GM23338 (cell line): ENCODE results near the gene CD4. TPM values are rescaled to one million over a fixed set of nuclear protein-coding genes. Genes with fewer than 3 reads are reported as not detected.

Source experiments
- ATAC-seq: fragments of 200-7000 bp; cut with Tn5 transposase; 3 replicates; pipeline ENCODE4 v1.9.1; 2020
- DNase-seq: peaks from one replicate; pipeline ENCODE4 v3.0.0-alpha.2; 2015; ENCODE audit warnings: low spot score
- H2AFZ ChIP-seq: fragments of 200-600 bp; sonication (generic); 2 replicates; pipeline ENCODE4 v1.8.0; 2016; ENCODE audit warnings: antibody characterized with exemption, mild to moderate bottlenecking, moderate library complexity
- H3F3A ChIP-seq: fragments of 200-600 bp; sonication (generic); replicated peaks from 2 replicates; pipeline ENCODE4 v1.8.0; 2017; ENCODE audit warnings: antibody characterized with exemption, mixed run types, low read depth
- H3K27ac ChIP-seq: fragments of 200-600 bp; sonication (generic); 2 replicates; pipeline ENCODE4 v1.6.1; 2016; ENCODE audit warnings: low read depth
- H3K27me3 ChIP-seq: fragments of 200-600 bp; sonication (generic); 2 replicates; pipeline ENCODE4 v1.8.0; 2016; ENCODE audit warnings: mild to moderate bottlenecking, mixed run types, moderate library complexity; ENCODE audit not compliant: insufficient read depth
- H3K36me3 ChIP-seq: fragments of 200-600 bp; sonication (generic); 2 replicates; pipeline ENCODE4 v1.8.0; 2016; ENCODE audit warnings: mild to moderate bottlenecking; ENCODE audit not compliant: insufficient read depth
- H3K4me1 ChIP-seq: fragments of 200-600 bp; sonication (generic); 2 replicates; pipeline ENCODE4 v1.8.0; 2016; ENCODE audit warnings: mild to moderate bottlenecking, moderate library complexity; ENCODE audit not compliant: insufficient read depth
- H3K4me2 ChIP-seq: fragments of 200-600 bp; sonication (generic); 2 replicates; pipeline ENCODE4 v1.7.1; 2017; ENCODE audit warnings: mixed run types
- H3K4me3 ChIP-seq: fragments of 200-600 bp; sonication (generic); 2 replicates; pipeline ENCODE4 v1.6.1; 2016; ENCODE audit warnings: mixed run types
- H3K79me2 ChIP-seq: fragments of 200-600 bp; sonication (generic); replicated peaks from 2 replicates; pipeline ENCODE4 v1.8.0; 2017; ENCODE audit warnings: mild to moderate bottlenecking; ENCODE audit not compliant: insufficient read depth
- H3K9me2 ChIP-seq: fragments of 200-600 bp; sonication (generic); 2 replicates; pipeline ENCODE4 v1.8.0; 2017; ENCODE audit not compliant: insufficient read depth
- H4K20me1 ChIP-seq: fragments of 200-600 bp; sonication (generic); replicated peaks from 2 replicates; pipeline ENCODE4 v1.8.0; 2017; ENCODE audit warnings: mild to moderate bottlenecking; ENCODE audit not compliant: insufficient read depth
- H3K27ac Mint-ChIP-seq: 2 replicates; pipeline ENCODE4 v1.8.0; 2020; ENCODE audit warnings: inconsistent platforms, mild to moderate bottlenecking, moderate library complexity, mixed read lengths
- H3K27me3 Mint-ChIP-seq: 3 replicates; pipeline ENCODE4 v1.8.0; 2022; ENCODE audit warnings: low read depth, mild to moderate bottlenecking, moderate library complexity, mixed read lengths, inconsistent platforms; ENCODE audit not compliant: insufficient read depth, poor library complexity
- H3K36me3 Mint-ChIP-seq: 3 replicates; pipeline ENCODE4 v1.8.0; 2021; ENCODE audit warnings: low read depth, mild to moderate bottlenecking, inconsistent platforms, moderate library complexity, mixed read lengths
- H3K4me1 Mint-ChIP-seq: 3 replicates; pipeline ENCODE4 v1.8.0; 2020; ENCODE audit warnings: mild to moderate bottlenecking, inconsistent platforms, mixed read lengths
- H3K4me3 Mint-ChIP-seq: 3 replicates; pipeline ENCODE4 v1.8.0; 2021; ENCODE audit warnings: moderate library complexity, mild to moderate bottlenecking, inconsistent platforms, mixed read lengths
- H3K9me3 Mint-ChIP-seq: 3 replicates; pipeline ENCODE4 v1.8.0; 2020; ENCODE audit warnings: moderate library complexity, mild to moderate bottlenecking, inconsistent platforms, mixed read lengths
- CREB1 ChIP-seq: fragments of 250-450 bp; sonication (Bioruptor Pico); IDR thresholded peaks from 2 replicates; pipeline ENCODE4 v1.5.0; 2020; ENCODE audit warnings: low read depth, mild to moderate bottlenecking, moderate library complexity
- ETS1 ChIP-seq: IDR thresholded peaks from 2 replicates; pipeline ENCODE4 v1.6.1; 2016; ENCODE audit warnings: antibody characterized with exemption
- EZH2 ChIP-seq: fragments of 200-600 bp; sonication (generic); IDR thresholded peaks from one replicate; pipeline ENCODE4 v1.8.0; 2017; ENCODE audit warnings: antibody characterized with exemption, mild to moderate bottlenecking, low read depth; ENCODE audit not compliant: unreplicated experiment
- EZH2phosphoT487 ChIP-seq: fragments of 200-600 bp; sonication (generic); IDR thresholded peaks from one replicate; pipeline ENCODE4 v1.8.1; 2018; ENCODE audit warnings: antibody characterized with exemption; ENCODE audit not compliant: unreplicated experiment
- JUNB ChIP-seq: IDR thresholded peaks from one replicate; pipeline ENCODE4 v1.6.1; 2016; ENCODE audit warnings: antibody characterized with exemption; ENCODE audit not compliant: unreplicated experiment
- NANOG ChIP-seq: IDR thresholded peaks from 2 replicates; pipeline ENCODE4 v1.6.1; 2016; ENCODE audit warnings: antibody characterized with exemption, borderline replicate concordance
- POLR2AphosphoS5 ChIP-seq: IDR thresholded peaks from 2 replicates; pipeline ENCODE4 v1.6.1; 2016; ENCODE audit warnings: antibody characterized with exemption, low read depth
- STAT1 ChIP-seq: IDR thresholded peaks from one replicate; pipeline ENCODE4 v1.6.1; 2016; ENCODE audit warnings: antibody characterized with exemption; ENCODE audit not compliant: unreplicated experiment
- ZNF114 ChIP-seq: fragments of 250-450 bp; sonication (Bioruptor Pico); IDR thresholded peaks from 2 replicates; pipeline ENCODE4 v1.5.0; 2020; ENCODE audit warnings: mild to moderate bottlenecking, moderate library complexity
- ZNF331 ChIP-seq: fragments of 250-450 bp; sonication (Bioruptor Pico); IDR thresholded peaks from 2 replicates; pipeline ENCODE4 v1.5.0; 2020; ENCODE audit warnings: low read depth, mild to moderate bottlenecking, moderate library complexity
- polyA plus RNA-seq: library from polyadenylated mRNA; unstranded; fragments of >200 nt; fragmentation: Nextera tagmentation; extraction: Ambion mirVana; gene quantifications from 2 replicates; pipeline ENCODE4 v1.2.1, GENCODE V29; 2016
- total RNA-seq: library from RNA; depleted of rRNA; stranded (reverse); fragments of >200 nt; shearing (Covaris generic); gene quantifications from 2 replicates; pipeline ENCODE4 v1.2.3, GENCODE V29; 2014
- TF ChIP-seq, protein P1 (sequence below): IDR thresholded peaks from one replicate; pipeline ENCODE4 v1.6.1; 2018; ENCODE audit warnings: antibody characterized with exemption; ENCODE audit not compliant: unreplicated experiment
- TF ChIP-seq, protein P2 (sequence below): fragments of 250-450 bp; sonication (Bioruptor Pico); IDR thresholded peaks from 2 replicates; pipeline ENCODE4 v1.5.0; 2020; ENCODE audit warnings: mild to moderate bottlenecking, moderate library complexity
- TF ChIP-seq, protein P3 (sequence below), 2 experiments: fragments of 200-600 bp in 1 of 2; sonication (generic) in 1 of 2; conservative IDR thresholded peaks; 2 replicates each; pipeline versions ENCODE4 v1.5.1 to v1.6.1; 2016 to 2017; ENCODE audit warnings: antibody characterized with exemption in 2 of 2, low read depth in 2 of 2, mild to moderate bottlenecking in 2 of 2, moderate library complexity in 1 of 2

The CD4 gene
- total and polyA plus RNA-seq, 2 experiments from 2014 or later, result 1.5 to 2.0 TPM

- TF ChIP-seq ZNF114 (CRISPR knock-in tag), result no peak
- TF ChIP-seq, protein P1, sequence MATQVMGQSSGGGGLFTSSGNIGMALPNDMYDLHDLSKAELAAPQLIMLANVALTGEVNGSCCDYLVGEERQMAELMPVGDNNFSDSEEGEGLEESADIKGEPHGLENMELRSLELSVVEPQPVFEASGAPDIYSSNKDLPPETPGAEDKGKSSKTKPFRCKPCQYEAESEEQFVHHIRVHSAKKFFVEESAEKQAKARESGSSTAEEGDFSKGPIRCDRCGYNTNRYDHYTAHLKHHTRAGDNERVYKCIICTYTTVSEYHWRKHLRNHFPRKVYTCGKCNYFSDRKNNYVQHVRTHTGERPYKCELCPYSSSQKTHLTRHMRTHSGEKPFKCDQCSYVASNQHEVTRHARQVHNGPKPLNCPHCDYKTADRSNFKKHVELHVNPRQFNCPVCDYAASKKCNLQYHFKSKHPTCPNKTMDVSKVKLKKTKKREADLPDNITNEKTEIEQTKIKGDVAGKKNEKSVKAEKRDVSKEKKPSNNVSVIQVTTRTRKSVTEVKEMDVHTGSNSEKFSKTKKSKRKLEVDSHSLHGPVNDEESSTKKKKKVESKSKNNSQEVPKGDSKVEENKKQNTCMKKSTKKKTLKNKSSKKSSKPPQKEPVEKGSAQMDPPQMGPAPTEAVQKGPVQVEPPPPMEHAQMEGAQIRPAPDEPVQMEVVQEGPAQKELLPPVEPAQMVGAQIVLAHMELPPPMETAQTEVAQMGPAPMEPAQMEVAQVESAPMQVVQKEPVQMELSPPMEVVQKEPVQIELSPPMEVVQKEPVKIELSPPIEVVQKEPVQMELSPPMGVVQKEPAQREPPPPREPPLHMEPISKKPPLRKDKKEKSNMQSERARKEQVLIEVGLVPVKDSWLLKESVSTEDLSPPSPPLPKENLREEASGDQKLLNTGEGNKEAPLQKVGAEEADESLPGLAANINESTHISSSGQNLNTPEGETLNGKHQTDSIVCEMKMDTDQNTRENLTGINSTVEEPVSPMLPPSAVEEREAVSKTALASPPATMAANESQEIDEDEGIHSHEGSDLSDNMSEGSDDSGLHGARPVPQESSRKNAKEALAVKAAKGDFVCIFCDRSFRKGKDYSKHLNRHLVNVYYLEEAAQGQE, result no peak
- TF ChIP-seq, protein P2, sequence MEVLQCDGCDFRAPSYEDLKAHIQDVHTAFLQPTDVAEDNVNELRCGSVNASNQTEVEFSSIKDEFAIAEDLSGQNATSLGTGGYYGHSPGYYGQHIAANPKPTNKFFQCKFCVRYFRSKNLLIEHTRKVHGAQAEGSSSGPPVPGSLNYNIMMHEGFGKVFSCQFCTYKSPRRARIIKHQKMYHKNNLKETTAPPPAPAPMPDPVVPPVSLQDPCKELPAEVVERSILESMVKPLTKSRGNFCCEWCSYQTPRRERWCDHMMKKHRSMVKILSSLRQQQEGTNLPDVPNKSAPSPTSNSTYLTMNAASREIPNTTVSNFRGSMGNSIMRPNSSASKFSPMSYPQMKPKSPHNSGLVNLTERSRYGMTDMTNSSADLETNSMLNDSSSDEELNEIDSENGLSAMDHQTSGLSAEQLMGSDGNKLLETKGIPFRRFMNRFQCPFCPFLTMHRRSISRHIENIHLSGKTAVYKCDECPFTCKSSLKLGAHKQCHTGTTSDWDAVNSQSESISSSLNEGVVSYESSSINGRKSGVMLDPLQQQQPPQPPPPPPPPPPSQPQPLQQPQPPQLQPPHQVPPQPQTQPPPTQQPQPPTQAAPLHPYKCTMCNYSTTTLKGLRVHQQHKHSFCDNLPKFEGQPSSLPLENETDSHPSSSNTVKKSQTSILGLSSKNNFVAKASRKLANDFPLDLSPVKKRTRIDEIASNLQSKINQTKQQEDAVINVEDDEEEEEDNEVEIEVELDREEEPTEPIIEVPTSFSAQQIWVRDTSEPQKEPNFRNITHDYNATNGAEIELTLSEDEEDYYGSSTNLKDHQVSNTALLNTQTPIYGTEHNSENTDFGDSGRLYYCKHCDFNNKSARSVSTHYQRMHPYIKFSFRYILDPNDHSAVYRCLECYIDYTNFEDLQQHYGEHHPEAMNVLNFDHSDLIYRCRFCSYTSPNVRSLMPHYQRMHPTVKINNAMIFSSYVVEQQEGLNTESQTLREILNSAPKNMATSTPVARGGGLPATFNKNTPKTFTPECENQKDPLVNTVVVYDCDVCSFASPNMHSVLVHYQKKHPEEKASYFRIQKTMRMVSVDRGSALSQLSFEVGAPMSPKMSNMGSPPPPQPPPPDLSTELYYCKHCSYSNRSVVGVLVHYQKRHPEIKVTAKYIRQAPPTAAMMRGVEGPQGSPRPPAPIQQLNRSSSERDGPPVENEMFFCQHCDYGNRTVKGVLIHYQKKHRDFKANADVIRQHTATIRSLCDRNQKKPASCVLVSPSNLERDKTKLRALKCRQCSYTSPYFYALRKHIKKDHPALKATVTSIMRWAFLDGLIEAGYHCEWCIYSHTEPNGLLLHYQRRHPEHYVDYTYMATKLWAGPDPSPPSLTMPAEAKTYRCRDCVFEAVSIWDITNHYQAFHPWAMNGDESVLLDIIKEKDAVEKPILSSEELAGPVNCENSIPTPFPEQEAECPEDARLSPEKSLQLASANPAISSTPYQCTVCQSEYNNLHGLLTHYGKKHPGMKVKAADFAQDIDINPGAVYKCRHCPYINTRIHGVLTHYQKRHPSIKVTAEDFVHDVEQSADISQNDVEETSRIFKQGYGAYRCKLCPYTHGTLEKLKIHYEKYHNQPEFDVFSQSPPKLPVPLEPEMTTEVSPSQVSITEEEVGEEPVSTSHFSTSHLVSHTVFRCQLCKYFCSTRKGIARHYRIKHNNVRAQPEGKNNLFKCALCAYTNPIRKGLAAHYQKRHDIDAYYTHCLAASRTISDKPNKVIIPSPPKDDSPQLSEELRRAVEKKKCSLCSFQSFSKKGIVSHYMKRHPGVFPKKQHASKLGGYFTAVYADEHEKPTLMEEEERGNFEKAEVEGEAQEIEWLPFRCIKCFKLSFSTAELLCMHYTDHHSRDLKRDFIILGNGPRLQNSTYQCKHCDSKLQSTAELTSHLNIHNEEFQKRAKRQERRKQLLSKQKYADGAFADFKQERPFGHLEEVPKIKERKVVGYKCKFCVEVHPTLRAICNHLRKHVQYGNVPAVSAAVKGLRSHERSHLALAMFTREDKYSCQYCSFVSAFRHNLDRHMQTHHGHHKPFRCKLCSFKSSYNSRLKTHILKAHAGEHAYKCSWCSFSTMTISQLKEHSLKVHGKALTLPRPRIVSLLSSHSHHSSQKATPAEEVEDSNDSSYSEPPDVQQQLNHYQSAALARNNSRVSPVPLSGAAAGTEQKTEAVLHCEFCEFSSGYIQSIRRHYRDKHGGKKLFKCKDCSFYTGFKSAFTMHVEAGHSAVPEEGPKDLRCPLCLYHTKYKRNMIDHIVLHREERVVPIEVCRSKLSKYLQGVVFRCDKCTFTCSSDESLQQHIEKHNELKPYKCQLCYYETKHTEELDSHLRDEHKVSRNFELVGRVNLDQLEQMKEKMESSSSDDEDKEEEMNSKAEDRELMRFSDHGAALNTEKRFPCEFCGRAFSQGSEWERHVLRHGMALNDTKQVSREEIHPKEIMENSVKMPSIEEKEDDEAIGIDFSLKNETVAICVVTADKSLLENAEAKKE (CRISPR knock-in tag), result no peak
- TF ChIP-seq CREB1, result no peak
- no peak for TF ChIP-seq ETS1
- no peak for TF ChIP-seq EZH2
- TF ChIP-seq NANOG, result no peak
- TF ChIP-seq JUNB, result no peak
- TF ChIP-seq STAT1, result no peak
- TF ChIP-seq EZH2phosphoT487, result no peak
- no peak for TF ChIP-seq POLR2AphosphoS5
- TF ChIP-seq, protein P3, sequence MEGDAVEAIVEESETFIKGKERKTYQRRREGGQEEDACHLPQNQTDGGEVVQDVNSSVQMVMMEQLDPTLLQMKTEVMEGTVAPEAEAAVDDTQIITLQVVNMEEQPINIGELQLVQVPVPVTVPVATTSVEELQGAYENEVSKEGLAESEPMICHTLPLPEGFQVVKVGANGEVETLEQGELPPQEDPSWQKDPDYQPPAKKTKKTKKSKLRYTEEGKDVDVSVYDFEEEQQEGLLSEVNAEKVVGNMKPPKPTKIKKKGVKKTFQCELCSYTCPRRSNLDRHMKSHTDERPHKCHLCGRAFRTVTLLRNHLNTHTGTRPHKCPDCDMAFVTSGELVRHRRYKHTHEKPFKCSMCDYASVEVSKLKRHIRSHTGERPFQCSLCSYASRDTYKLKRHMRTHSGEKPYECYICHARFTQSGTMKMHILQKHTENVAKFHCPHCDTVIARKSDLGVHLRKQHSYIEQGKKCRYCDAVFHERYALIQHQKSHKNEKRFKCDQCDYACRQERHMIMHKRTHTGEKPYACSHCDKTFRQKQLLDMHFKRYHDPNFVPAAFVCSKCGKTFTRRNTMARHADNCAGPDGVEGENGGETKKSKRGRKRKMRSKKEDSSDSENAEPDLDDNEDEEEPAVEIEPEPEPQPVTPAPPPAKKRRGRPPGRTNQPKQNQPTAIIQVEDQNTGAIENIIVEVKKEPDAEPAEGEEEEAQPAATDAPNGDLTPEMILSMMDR (conservative IDR thresholded peaks at IDR 0.05; ENCODE audit: low read depth in 2 of 2), result no peak
- no peak for TF ChIP-seq ZNF331 (CRISPR knock-in tag)
- DNase-seq, result no peak
- Histone ChIP-seq H3K4me3 (peak overlapping the region; percentile 76), H3F3A (peaks cover 21% of the 10 kb centered on the region), H3K79me2 (no peaks in the 10 kb centered on the region), H4K20me1 (no peaks in the 10 kb centered on the region), H3K4me1 (peaks cover 59% of the 10 kb centered on the region), H3K4me2 (peak overlapping the region; percentile 94), H3K27me3 (peaks cover 57% of the 10 kb centered on the region), H3K27ac (no peak overlapping the region), H2AFZ (no peak overlapping the region), H3K9me2 (no peaks in the 10 kb centered on the region), H3K36me3 (no peaks in the 10 kb centered on the region)
- Mint-ChIP-seq H3K9me3 (no peaks in the 10 kb centered on the region), H3K4me1 (peaks cover 77% of the 10 kb centered on the region), H3K36me3 (peaks cover 7% of the 10 kb centered on the region; the same call in 2 of the 3 replicates), H3K27me3 (peaks cover 39% of the 10 kb centered on the region), H3K4me3 (peak overlapping the region; percentile 81), H3K27ac (no peak overlapping the region)
- no peak for ATAC-seq
Observed at GRCh38 chr12:6822426-6823135, 33.3 kb downstream of the CD4 start.
